Kidney (tissue), 14 donors: ENCODE data around the gene OOSP1. TPM values are rescaled to one million over a fixed set of nuclear protein-coding genes. Genes with fewer than 3 reads are reported as not detected.
A peak's percentile ranks its signal among the peaks of the same experiment; 100 is the strongest.
"Not testable (repeated sequence)": the region's sequence is repeated elsewhere in the genome, so short reads cannot be mapped to it uniquely, and the experiment has no call there.

Source experiments
- DNase-seq, 5 donors: peaks; one replicate each; pipeline ENCODE4 v3.0.0-alpha.2; 2013 to 2020
- FAIRE-seq: peaks from 2 replicates; lab custom pipeline; 2012; peaks lifted over from hg19 to GRCh38; lab: Jason Lieb, UNC
- H3K27ac ChIP-seq, 2 donors: one replicate each; pipeline ENCODE4 v1.7.0; 2013; ENCODE audit warnings: low read depth in 2 of 2, low read length in 2 of 2, inconsistent platforms in 1 of 2
- H3K27me3 ChIP-seq: one replicate; pipeline ENCODE4 v1.7.1; 2013; ENCODE audit warnings: low read length, inconsistent platforms; ENCODE audit not compliant: control insufficient read depth, insufficient read depth
- H3K36me3 ChIP-seq, 3 donors: one replicate each; pipeline versions ENCODE4 v1.7.0 to v1.7.1; 2013; ENCODE audit warnings: low read length in 3 of 3, control low read depth in 1 of 3, inconsistent platforms in 1 of 3; ENCODE audit not compliant: insufficient read depth in 3 of 3, control insufficient read depth in 2 of 3
- H3K4me1 ChIP-seq, 3 donors: one replicate each; pipeline versions ENCODE4 v1.7.0 to v1.7.1; 2013; ENCODE audit warnings: low read length in 3 of 3, inconsistent platforms in 1 of 3, low read depth in 1 of 3; ENCODE audit not compliant: control insufficient read depth in 2 of 3, insufficient read depth in 2 of 3
- H3K4me3 ChIP-seq, 3 donors: one replicate each; pipeline versions ENCODE4 v1.7.0 to v1.8.1; 2013; ENCODE audit warnings: low read length in 3 of 3, control low read depth in 1 of 3, inconsistent platforms in 1 of 3
- H3K9ac ChIP-seq, 3 donors: one replicate each; pipeline versions ENCODE4 v1.7.0 to v1.7.1; 2013; ENCODE audit warnings: low read length in 3 of 3, control low read depth in 1 of 3, inconsistent platforms in 1 of 3
- H3K9me3 ChIP-seq, 3 donors: one replicate each; pipeline versions ENCODE4 v1.7.0 to v1.7.1; 2013; ENCODE audit warnings: low read length in 3 of 3, control low read depth in 1 of 3, inconsistent platforms in 1 of 3; ENCODE audit not compliant: control insufficient read depth in 2 of 3, insufficient read depth in 1 of 3
- intact Hi-C: fragments of 100-400 bp; cut with DNase I; formaldehyde crosslinking; loops from one replicate; pipeline ENCODE4 v1.11.1; 2022
- polyA plus RNA-seq: library from polyadenylated mRNA; stranded (reverse); fragments of 350-450 nt; fragmentation: Illumina TruSeq; extraction: RNeasy Lipid Tissue Mini Kit (QIAGEN cat#74804); gene quantifications from one replicate; pipeline ENCODE4 v1.2.3, GENCODE V29; 2014; ENCODE audit warnings: low read depth, low replicate concordance; ENCODE audit not compliant: insufficient read depth
- total RNA-seq: library from RNA; stranded (reverse); fragmentation: NEBNext Ultra II Directional; extraction: Animal tissue kit (Norgen Biotek cat#: 25700); gene quantifications from one replicate; pipeline ENCODE4 v1.2.1, GENCODE V29; 2021
- TF ChIP-seq, protein P1 (sequence below): IDR thresholded peaks from 3 replicates; pipeline ENCODE4 v1.5.1; 2012; ENCODE audit warnings: mild to moderate bottlenecking, moderate library complexity, borderline replicate concordance; ENCODE audit not compliant: insufficient read depth; ENCODE audit errors: extremely low read depth
- donor health status: control.
- donor health status: control.
- donor health status: control.
- donor health status: control.
- donor health status: control.
- donor health status: DM: yes; HTN: yes; CAD: no.
- donor health status: Normal renal cell carcinoma (clear cell type).

The OOSP1 gene
- total and polyA plus RNA-seq, 2 donors from 2014 or later: not detected

DNA sequence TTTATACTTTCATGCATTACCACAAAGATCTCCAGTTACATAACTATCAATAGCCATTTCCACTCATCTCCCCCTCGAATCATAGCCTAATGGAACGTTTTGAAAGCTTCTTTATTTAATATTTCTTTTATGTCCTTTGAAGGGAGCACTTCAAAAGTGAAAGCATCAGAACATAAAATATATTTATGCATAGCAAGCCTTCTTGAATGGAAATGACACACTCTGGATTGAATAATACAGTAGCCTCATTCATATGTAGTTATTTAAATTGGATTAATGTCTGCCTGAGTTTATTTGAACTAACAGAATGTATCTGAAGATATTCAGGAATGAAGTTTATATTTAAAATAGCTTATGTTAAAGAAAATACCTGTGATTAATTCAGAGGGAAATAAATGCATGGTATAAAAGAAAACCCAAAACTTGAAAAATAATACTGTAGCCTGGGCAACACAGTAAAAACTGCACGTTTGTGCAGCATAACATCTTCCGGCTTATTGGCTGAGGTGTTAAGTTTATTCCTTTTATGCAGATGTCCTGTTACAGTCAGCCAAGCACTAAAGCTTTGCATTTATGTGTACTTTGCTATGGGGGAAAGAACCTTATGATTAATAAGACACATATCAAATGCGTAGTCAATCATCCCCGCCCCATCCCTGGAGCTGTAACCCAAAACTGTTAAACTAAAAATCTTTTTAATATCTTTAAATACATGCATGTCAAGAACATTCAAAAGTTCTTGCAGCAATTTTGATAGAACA lies 37.7 kb upstream of the OOSP1 start:
- Histone ChIP-seq H3K4me3 (no peak overlapping the region), H3K9ac (no peak overlapping the region), H3K36me3 (no peaks in the 10 kb centered on the region), H3K4me1 (no peaks in the 10 kb centered on the region), H3K9me3 (no peaks in the 10 kb centered on the region), H3K27ac (no peak overlapping the region), H3K27me3 (no peaks in the 10 kb centered on the region)
- FAIRE-seq: no peak
- intact Hi-C loops: no loop called here
- TF ChIP-seq, protein P1, sequence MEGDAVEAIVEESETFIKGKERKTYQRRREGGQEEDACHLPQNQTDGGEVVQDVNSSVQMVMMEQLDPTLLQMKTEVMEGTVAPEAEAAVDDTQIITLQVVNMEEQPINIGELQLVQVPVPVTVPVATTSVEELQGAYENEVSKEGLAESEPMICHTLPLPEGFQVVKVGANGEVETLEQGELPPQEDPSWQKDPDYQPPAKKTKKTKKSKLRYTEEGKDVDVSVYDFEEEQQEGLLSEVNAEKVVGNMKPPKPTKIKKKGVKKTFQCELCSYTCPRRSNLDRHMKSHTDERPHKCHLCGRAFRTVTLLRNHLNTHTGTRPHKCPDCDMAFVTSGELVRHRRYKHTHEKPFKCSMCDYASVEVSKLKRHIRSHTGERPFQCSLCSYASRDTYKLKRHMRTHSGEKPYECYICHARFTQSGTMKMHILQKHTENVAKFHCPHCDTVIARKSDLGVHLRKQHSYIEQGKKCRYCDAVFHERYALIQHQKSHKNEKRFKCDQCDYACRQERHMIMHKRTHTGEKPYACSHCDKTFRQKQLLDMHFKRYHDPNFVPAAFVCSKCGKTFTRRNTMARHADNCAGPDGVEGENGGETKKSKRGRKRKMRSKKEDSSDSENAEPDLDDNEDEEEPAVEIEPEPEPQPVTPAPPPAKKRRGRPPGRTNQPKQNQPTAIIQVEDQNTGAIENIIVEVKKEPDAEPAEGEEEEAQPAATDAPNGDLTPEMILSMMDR: no peak
- no peak for DNase-seq

DNA sequence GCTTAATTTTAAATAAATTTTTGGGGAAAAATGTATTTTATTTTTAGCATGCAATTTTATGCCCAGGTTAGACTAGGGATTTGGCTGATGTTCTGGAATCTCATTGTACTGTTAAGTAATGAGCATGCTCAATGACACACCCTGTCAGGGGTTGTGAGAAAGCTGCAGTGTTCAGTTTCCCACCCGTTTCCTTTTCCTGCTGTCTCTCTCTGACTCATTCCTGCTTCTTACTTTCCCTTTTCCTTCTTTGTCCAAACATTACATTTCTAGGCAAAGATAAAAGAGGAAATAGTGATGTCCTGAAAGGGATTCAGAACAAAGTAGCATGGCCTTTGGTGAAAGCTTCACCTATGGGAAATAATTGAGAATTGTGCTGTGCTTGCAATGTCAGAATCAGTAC lies 36.9 kb upstream of the OOSP1 start:
- DNase-seq: peak in 1 of 5 donors; percentile 20
- no peak overlapping the region for H3K27ac ChIP-seq
- TF ChIP-seq, protein P1: no peak

DNA sequence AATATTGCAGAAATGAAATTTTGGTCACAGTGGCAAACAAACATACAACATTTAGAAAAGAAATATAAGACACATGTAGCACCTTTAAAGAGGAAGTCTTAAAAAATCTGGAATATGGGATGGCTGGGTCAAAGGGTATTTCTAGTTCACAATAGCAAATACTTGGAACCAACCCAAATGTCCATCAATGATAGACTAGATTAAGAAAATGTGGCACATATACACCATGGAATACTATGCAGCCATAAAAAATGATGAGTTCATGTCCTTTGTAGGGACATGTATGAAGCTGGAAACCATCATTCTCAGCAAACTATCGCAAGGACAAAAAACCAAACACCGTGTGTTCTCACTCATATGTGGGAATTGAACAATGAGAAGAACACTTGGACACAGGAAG lies 34.7 kb upstream of the OOSP1 start:
- H3K4me1 ChIP-seq, DNase-seq, H3K27ac ChIP-seq, intact Hi-C loops, H3K36me3 ChIP-seq, H3K9me3 ChIP-seq, H3K4me3 ChIP-seq, FAIRE-seq, H3K9ac ChIP-seq, H3K27me3 ChIP-seq: not testable (repeated sequence)

More for the DNA sequence above, 36.9 kb upstream of the OOSP1 start:
- FAIRE-seq: no peak
- intact Hi-C loops: no loop called here
- Histone ChIP-seq H3K36me3 (no peaks in the 10 kb centered on the region), H3K4me1 (no peaks in the 10 kb centered on the region), H3K27me3 (no peaks in the 10 kb centered on the region), H3K4me3 (no peak overlapping the region), H3K9ac (no peak overlapping the region), H3K9me3 (no peaks in the 10 kb centered on the region)

DNA sequence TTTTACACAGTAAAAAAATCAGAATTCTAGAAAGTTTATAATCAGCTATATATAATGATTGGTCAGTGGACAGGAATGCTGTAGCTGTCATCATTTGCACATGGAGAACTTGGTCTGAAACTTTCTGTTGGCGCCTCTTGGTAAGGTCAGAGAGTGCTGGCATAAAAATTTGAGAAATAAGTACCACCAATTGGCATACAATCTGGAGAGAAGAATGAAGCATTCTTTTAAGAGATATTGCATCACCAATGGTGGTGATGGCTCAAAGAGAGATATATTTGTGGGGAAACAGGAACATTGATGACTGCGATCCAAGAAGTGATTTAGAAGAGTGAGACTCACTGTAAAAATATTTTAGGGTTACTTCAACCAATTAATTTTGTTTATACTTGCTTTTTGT lies 19.8 kb upstream of the OOSP1 start:
- Histone ChIP-seq H3K4me3 (no peak overlapping the region), H3K36me3 (no peaks in the 10 kb centered on the region), H3K9ac (no peak overlapping the region), H3K4me1 (no peaks in the 10 kb centered on the region), H3K27me3 (no peaks in the 10 kb centered on the region), H3K27ac (no peak overlapping the region), H3K9me3 (peaks cover 0 to 16% (median 8%) of the 10 kb centered on the region in 3 donors)
- FAIRE-seq (no peak), DNase-seq (no peak)
- intact Hi-C loops: no loop called here
- TF ChIP-seq, protein P1: no peak
